Endothelial cell of umbilical vein (primary cell): ENCODE measurements around the gene OR5M8. TPM values are rescaled to one million over a fixed set of nuclear protein-coding genes. Genes with fewer than 3 reads are reported as not detected.

Experiments
- BruUV-seq: library from RNA; stranded (reverse); fragments of 400-500 nt; replicated peaks from 2 replicates; lab custom pipeline; 2021; lab: Mats Ljungman, UMichigan
- CTCF ChIA-PET: fragments of 300-600, 350-600 bp; sonication (Branson Sonifier 250); formaldehyde crosslinking; loops from one replicate; lab custom pipeline; 2021; ENCODE audit warnings: antibody characterized with exemption, inconsistent platforms; lab: Charles Lee
- POLR2A ChIA-PET: fragments of 300-600, 350-600 bp; sonication (Branson Sonifier 250); formaldehyde crosslinking; loops from one replicate; lab custom pipeline; 2021; ENCODE audit warnings: antibody characterized with exemption, inconsistent platforms; lab: Charles Lee
- DNase-seq: peaks from one replicate; pipeline ENCODE4 v3.0.0-alpha.2; 2011; ENCODE audit warnings: low read depth, low spot score
- FAIRE-seq: peaks from 2 replicates; lab custom pipeline; 2011; peaks lifted over from hg19 to GRCh38; lab: Jason Lieb, UNC
- H2AFZ ChIP-seq: 2 replicates; pipeline ENCODE4 v1.6.0; 2012; ENCODE audit warnings: low read depth, low read length, control low read depth, inconsistent platforms
- H3K27ac ChIP-seq: 2 replicates; pipeline ENCODE4 v1.5.1; 2011; ENCODE audit warnings: low read depth, mild to moderate bottlenecking, control low read depth, low read length, moderate library complexity; ENCODE audit not compliant: insufficient read depth
- H3K27me3 ChIP-seq, 2 experiments: 2 replicates each; pipeline versions ENCODE4 v1.6.0 to v1.6.1; 2011; ENCODE audit warnings: low read length in 2 of 2, mixed read lengths in 1 of 2; ENCODE audit not compliant: control insufficient read depth in 2 of 2, insufficient read depth in 2 of 2
- H3K36me3 ChIP-seq, 2 experiments: 2 replicates in 1 of 2; 3 replicates in 1 of 2; pipeline ENCODE4 v1.5.1; 2011; ENCODE audit warnings: low read length in 2 of 2, mild to moderate bottlenecking in 1 of 2, moderate library complexity in 1 of 2; ENCODE audit not compliant: control insufficient read depth in 2 of 2, insufficient read depth in 2 of 2; ENCODE audit errors: extremely low read depth in 1 of 2
- H3K4me1 ChIP-seq: 3 replicates; pipeline ENCODE4 v1.5.1; 2011; ENCODE audit warnings: mild to moderate bottlenecking, low read length; ENCODE audit not compliant: control insufficient read depth, insufficient read depth; ENCODE audit errors: extremely low read depth
- H3K4me2 ChIP-seq: 2 replicates; pipeline ENCODE4 v1.6.1; 2011; ENCODE audit warnings: low read length, control low read depth, mixed read lengths; ENCODE audit not compliant: insufficient read depth
- H3K4me3 ChIP-seq, 3 experiments: fragments of 200-600 bp in 1 of 3; sonication (generic), shearing (Covaris generic) in 1 of 3; replicated peaks in 1 of 3; 2 replicates each; pipeline ENCODE4 v1.5.1; 2011 to 2016; ENCODE audit warnings: control low read depth in 3 of 3, low read length in 3 of 3, mild to moderate bottlenecking in 2 of 3, inconsistent platforms in 1 of 3, low read depth in 1 of 3, moderate library complexity in 1 of 3; ENCODE audit not compliant: insufficient read depth in 1 of 3
- H3K79me2 ChIP-seq: 2 replicates; pipeline ENCODE4 v1.6.0; 2012; ENCODE audit warnings: low read length, inconsistent platforms; ENCODE audit not compliant: control insufficient read depth, insufficient read depth
- H3K9ac ChIP-seq: replicated peaks from 2 replicates; pipeline ENCODE3; 2011; ENCODE audit warnings: low read length, control low read depth; ENCODE audit not compliant: insufficient read depth; ENCODE audit errors: extremely low read depth
- H3K9me1 ChIP-seq: replicated peaks from 3 replicates; pipeline ENCODE4 v1.6.0; 2011; ENCODE audit warnings: mild to moderate bottlenecking, low read length; ENCODE audit not compliant: control insufficient read depth, insufficient read depth; ENCODE audit errors: extremely low read depth
- H3K9me3 ChIP-seq: replicated peaks from 2 replicates; pipeline ENCODE4 v1.5.1; 2012; ENCODE audit warnings: low read length, inconsistent platforms; ENCODE audit not compliant: control insufficient read depth, insufficient read depth
- H4K20me1 ChIP-seq: replicated peaks from 2 replicates; pipeline ENCODE3; 2011; ENCODE audit warnings: mild to moderate bottlenecking, low read length; ENCODE audit not compliant: control insufficient read depth, insufficient read depth; ENCODE audit errors: extremely low read depth
- CTCF ChIP-seq, 2 donors: IDR thresholded peaks; 1 replicate in 1 of 2; 2 replicates in 1 of 2; pipeline ENCODE4 v1.5.1; 2011; ENCODE audit warnings: low read length in 2 of 2, mild to moderate bottlenecking in 2 of 2, moderate library complexity in 2 of 2, control low read depth in 1 of 2, inconsistent platforms in 1 of 2, low read depth in 1 of 2; ENCODE audit not compliant: insufficient read depth in 1 of 2; ENCODE audit errors: extremely low read depth in 1 of 2
- EZH2 ChIP-seq: IDR thresholded peaks from 2 replicates; pipeline ENCODE4 v1.6.1; 2012; ENCODE audit warnings: borderline replicate concordance, low read depth, mild to moderate bottlenecking, moderate library complexity, low read length, inconsistent platforms; ENCODE audit not compliant: severe bottlenecking
- FOS ChIP-seq: IDR thresholded peaks from 2 replicates; pipeline ENCODE4 v1.6.1; 2011; ENCODE audit warnings: mild to moderate bottlenecking, low read length, moderate library complexity, borderline replicate concordance; ENCODE audit not compliant: insufficient read depth
- GATA2 ChIP-seq: IDR thresholded peaks from 2 replicates; pipeline ENCODE4 v1.7.0; 2011; ENCODE audit warnings: low read depth, mild to moderate bottlenecking, moderate library complexity, mixed read lengths, low read length; ENCODE audit not compliant: insufficient read length, insufficient read depth
- JUN ChIP-seq: IDR thresholded peaks from 2 replicates; pipeline ENCODE4 v1.6.1; 2011; ENCODE audit warnings: borderline replicate concordance, low read depth; ENCODE audit not compliant: insufficient read length, insufficient read depth
- MYC ChIP-seq: IDR thresholded peaks from one replicate; pipeline ENCODE4 v1.6.1; 2011; ENCODE audit warnings: mild to moderate bottlenecking, low read depth, low read length
- POLR2A ChIP-seq: IDR thresholded peaks from 2 replicates; pipeline ENCODE4 v1.6.1; 2012; ENCODE audit warnings: low read depth, mild to moderate bottlenecking, control low read depth, low read length
- POLR2AphosphoS5 ChIP-seq: IDR thresholded peaks from 2 replicates; pipeline ENCODE4 v1.6.1; 2012; ENCODE audit warnings: low read depth, mild to moderate bottlenecking, control low read depth, low read length, moderate library complexity; ENCODE audit not compliant: insufficient read depth
- dilution Hi-C: fragments of 300-500 bp; cut with MboI; formaldehyde crosslinking; loops from one replicate; pipeline ENCODE4 v1.15.0; 2019; ENCODE audit warnings: low sequenced_read_pairs; ENCODE audit not compliant: extremely low pct_ligation_motif_present
- intact Hi-C: fragments of 100-400 bp; cut with micrococcal nuclease; formaldehyde crosslinking; loops from one replicate; pipeline ENCODE4 v1.10.0; 2022
- polyA plus RNA-seq, 4 experiments: library from polyadenylated mRNA; depleted of rRNA in 3 of 4; stranded (reverse) in 3 of 4; unstranded in 1 of 4; fragments of >200 nt; gene quantifications; 2 replicates each; pipeline versions ENCODE4 v1.2.1 to v1.2.3, GENCODE V29; 2011 to 2012; ENCODE audit warnings: missing spikeins in 1 of 4
- total RNA-seq: library from RNA; stranded (reverse); gene quantifications from 2 replicates; pipeline ENCODE4 v1.2.3, GENCODE V29; 2021
- TF ChIP-seq, protein P1 (sequence below): IDR thresholded peaks from 2 replicates; pipeline ENCODE4 v1.6.1; 2011; ENCODE audit not compliant: insufficient read depth, insufficient read length

The OR5M8 gene
- total and polyA plus RNA-seq, 2 donors (not counting 3 experiments of a cell fraction or from before 2014, with no cell fraction given) = not detected

DNA sequence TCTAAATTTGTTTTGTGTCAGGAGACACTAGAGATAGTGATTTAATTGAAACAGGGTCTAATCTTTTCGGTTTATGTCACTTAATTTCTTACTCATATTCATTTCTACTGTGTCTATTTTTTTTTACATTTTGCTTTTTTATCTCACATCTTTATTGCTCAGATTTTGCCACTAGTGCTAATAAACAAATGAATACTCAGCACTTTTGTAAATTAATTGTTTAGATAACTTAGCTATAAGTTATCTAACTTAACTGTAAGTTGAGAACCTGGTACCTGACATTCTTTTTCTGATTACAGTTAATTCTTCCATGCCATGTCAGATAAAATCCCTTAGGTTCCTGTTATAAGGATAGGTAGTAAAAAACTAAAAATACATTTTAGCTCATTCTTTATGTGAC, 22.1 kb upstream of the OR5M8 start:
- ChIA-PET POLR2A (no interaction called here), CTCF (no interaction called here)
- DNase-seq = no peak

More for the DNA sequence above, 22.1 kb upstream of the OR5M8 start:
- H3K9me1 ChIP-seq = no peaks in the 10 kb centered on the region
- no peaks in the 10 kb centered on the region for H3K4me1 ChIP-seq
- H3K4me3 ChIP-seq = no peak overlapping the region
- intact Hi-C loops = no loop called here
- H3K9me3 ChIP-seq = peaks cover 3% of the 10 kb centered on the region
- FAIRE-seq = no peak
- H4K20me1 ChIP-seq = no peaks in the 10 kb centered on the region
- H3K4me2 ChIP-seq = no peak overlapping the region
- no peaks in the 10 kb centered on the region for H3K79me2 ChIP-seq
- H3K36me3 ChIP-seq = no peaks in the 10 kb centered on the region
- BruUV-seq = no TSS peak
- no peak overlapping the region for H3K27ac ChIP-seq
- H3K27me3 ChIP-seq = no peaks in the 10 kb centered on the region
- dilution Hi-C loops = no loop called here
- no peak overlapping the region for H3K9ac ChIP-seq
- TF ChIP-seq POLR2AphosphoS5 = no peak
- TF ChIP-seq FOS = no peak
- no peak for TF ChIP-seq JUN
- TF ChIP-seq, protein P1, sequence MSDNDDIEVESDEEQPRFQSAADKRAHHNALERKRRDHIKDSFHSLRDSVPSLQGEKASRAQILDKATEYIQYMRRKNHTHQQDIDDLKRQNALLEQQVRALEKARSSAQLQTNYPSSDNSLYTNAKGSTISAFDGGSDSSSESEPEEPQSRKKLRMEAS = no peak
- TF ChIP-seq MYC = no peak
- TF ChIP-seq GATA2 = no peak
- TF ChIP-seq POLR2A = no peak
- TF ChIP-seq EZH2 = no peak
- TF ChIP-seq CTCF (IDR thresholded peaks at IDR 0.05; ENCODE audit: extremely low read depth in 1 of 2, insufficient read depth in 1 of 2, low read depth in 1 of 2, low read length in 2 of 2) = no peak
- H2AFZ ChIP-seq = no peak overlapping the region
